Bronchial epithelial cell (primary cell): Measurements from ENCODE around the gene CACNA1F. TPM values are rescaled to one million over a fixed set of nuclear protein-coding genes. Genes with fewer than 3 reads are reported as not detected.

Experiments used
- DNase-seq: peaks from one replicate; pipeline ENCODE4 v3.0.0-alpha.2; 2010; ENCODE audit warnings: low read depth
- FAIRE-seq: peaks from 2 replicates; lab custom pipeline; 2011; peaks lifted over from hg19 to GRCh38; lab: Jason Lieb, UNC
- H3K27me3 ChIP-seq: 2 replicates; pipeline ENCODE4 v1.5.1; 2011; ENCODE audit warnings: low read length; ENCODE audit not compliant: control insufficient read depth, insufficient read depth
- H3K36me3 ChIP-seq: 2 replicates; pipeline ENCODE4 v1.5.1; 2011; ENCODE audit warnings: low read length; ENCODE audit not compliant: control insufficient read depth, insufficient read depth
- H3K4me3 ChIP-seq: 2 replicates; pipeline ENCODE4 v1.5.1; 2011; ENCODE audit warnings: mild to moderate bottlenecking, low read depth, low read length, control low read depth
- total RNA-seq: library from RNA; depleted of rRNA; stranded (reverse); fragments of >200 nt; gene quantifications from 2 replicates; pipeline ENCODE4 v1.2.1, GENCODE V29; 2014
- TF ChIP-seq, protein P1 (sequence below): IDR thresholded peaks from 2 replicates; pipeline ENCODE4 v1.5.1; 2011; ENCODE audit warnings: mild to moderate bottlenecking, moderate library complexity, low read length, control low read depth, inconsistent platforms; ENCODE audit not compliant: insufficient read depth, severe bottlenecking

CACNA1F gene
- total RNA-seq, 1 donor from 2014 or later = under 0.01 TPM

DNA sequence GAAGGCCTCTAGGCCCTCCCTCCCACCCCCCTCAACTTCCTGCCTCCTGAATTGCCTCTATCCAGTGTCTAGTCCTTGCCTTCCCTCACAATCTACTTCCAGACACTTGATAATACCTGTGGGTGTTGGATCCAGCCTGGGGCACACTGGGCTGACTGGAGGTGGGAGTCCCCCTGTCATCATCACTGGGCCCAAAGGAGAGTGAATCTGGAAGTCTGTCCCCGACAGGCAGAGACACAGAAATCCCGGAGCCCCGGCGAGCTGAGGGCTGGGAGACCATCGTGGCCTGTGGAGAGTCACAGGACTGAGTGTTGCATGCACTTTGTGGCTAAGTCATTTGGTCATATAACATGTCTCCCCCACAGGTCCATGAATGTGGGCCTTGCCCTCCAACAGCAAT lies 24.7 kb downstream of the CACNA1F start:
- H3K4me3 ChIP-seq = no peak overlapping the region

GRCh38 chrX:49206543-49206942 lies 26.6 kb downstream of the CACNA1F start:
- Histone ChIP-seq H3K36me3 (no peaks in the 10 kb centered on the region), H3K4me3 (no peak overlapping the region), H3K27me3 (no peaks in the 10 kb centered on the region)
- DNase-seq = no peak
- FAIRE-seq = no peak
- TF ChIP-seq, protein P1, sequence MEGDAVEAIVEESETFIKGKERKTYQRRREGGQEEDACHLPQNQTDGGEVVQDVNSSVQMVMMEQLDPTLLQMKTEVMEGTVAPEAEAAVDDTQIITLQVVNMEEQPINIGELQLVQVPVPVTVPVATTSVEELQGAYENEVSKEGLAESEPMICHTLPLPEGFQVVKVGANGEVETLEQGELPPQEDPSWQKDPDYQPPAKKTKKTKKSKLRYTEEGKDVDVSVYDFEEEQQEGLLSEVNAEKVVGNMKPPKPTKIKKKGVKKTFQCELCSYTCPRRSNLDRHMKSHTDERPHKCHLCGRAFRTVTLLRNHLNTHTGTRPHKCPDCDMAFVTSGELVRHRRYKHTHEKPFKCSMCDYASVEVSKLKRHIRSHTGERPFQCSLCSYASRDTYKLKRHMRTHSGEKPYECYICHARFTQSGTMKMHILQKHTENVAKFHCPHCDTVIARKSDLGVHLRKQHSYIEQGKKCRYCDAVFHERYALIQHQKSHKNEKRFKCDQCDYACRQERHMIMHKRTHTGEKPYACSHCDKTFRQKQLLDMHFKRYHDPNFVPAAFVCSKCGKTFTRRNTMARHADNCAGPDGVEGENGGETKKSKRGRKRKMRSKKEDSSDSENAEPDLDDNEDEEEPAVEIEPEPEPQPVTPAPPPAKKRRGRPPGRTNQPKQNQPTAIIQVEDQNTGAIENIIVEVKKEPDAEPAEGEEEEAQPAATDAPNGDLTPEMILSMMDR = no peak

More for the DNA sequence above, 24.7 kb downstream of the CACNA1F start:
- FAIRE-seq = no peak
- Histone ChIP-seq H3K36me3 (no peaks in the 10 kb centered on the region), H3K27me3 (no peaks in the 10 kb centered on the region)
- TF ChIP-seq, protein P1 = no peak
- no peak for DNase-seq

DNA sequence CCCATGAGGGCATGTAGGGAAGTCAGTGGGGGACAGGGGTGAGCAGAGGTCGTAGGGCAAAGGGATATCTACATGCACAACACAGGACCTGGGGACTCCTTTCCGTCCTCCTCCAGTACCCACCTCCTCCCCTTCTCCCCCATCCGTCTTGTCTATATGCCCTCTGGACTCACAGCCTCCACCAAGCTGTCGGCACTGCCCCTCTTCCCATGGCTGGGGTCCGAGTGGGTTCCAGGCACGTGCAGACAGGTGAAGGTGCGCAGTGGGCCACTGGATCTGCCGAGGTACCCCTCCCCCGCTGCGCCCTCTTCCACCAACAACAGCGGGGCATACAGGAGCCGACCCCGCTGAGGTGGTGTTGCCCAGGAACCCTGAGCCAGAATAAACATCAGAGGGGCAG lies 27.7 kb downstream of the CACNA1F start:
- no peak for DNase-seq
- TF ChIP-seq, protein P1 = no peak
- H3K27me3 ChIP-seq = no peaks in the 10 kb centered on the region
- no peak overlapping the region for H3K4me3 ChIP-seq
- H3K36me3 ChIP-seq = no peaks in the 10 kb centered on the region
- peak; percentile 79 for FAIRE-seq

DNA sequence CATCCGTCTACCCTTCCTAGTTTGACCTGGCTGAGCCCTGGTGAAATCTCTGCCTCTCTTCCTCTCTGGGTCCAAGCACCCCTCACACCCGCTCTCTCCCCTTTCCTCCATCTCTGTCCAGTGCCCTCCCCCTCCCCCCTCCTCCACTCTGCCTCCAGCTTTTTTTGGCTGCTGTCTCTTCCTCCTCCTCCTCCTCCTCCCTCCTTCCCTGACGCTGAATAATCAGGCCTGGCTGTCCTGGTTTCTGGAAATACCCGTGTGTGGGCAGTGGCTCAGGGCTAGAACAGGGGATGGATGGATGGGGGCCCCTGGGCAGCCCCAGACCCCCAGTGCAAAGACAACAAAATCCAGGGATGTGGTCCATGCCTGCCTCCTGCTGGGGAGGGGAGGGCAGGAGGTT lies 28.4 kb downstream of the CACNA1F start:
- Histone ChIP-seq H3K36me3 (no peaks in the 10 kb centered on the region), H3K27me3 (no peaks in the 10 kb centered on the region), H3K4me3 (no peak overlapping the region)
- FAIRE-seq = no peak
- DNase-seq = no peak
- TF ChIP-seq, protein P1 = no peak

DNA sequence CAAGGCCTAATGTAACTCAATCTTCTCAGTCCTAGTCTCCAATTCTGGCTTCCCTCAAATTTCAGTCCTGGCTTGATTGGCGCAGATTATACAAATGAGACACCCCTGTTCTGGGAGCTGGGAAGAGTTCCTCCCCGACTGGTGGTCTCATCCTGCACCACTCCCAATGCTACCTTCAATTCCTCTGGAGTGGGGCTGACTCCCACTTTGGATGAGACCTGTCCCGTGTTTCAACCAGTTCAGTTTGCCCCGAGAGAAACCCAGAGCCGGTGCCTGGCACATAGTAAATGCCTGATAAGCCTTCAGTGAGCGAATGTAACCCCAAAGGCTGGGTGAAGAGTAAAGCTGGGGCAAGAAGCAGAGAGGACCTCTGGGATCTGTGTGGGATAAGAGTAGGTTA lies 29.1 kb downstream of the CACNA1F start:
- Histone ChIP-seq H3K4me3 (no peak overlapping the region), H3K36me3 (no peaks in the 10 kb centered on the region), H3K27me3 (no peaks in the 10 kb centered on the region)
- DNase-seq = no peak
- TF ChIP-seq, protein P1 = no peak
- FAIRE-seq = no peak

- no peak for FAIRE-seq
- no peak for DNase-seq
- H3K36me3 ChIP-seq = no peaks in the 10 kb centered on the region
- no peaks in the 10 kb centered on the region for H3K27me3 ChIP-seq
- H3K4me3 ChIP-seq = no peak overlapping the region
- TF ChIP-seq, protein P1 = no peak
Observed at GRCh38 chrX:49203536-49203935, 29.6 kb downstream of the CACNA1F start.
